Measurements from ENCODE around the gene NOX5. TPM values are rescaled to one million over a fixed set of nuclear protein-coding genes. Genes with fewer than 3 reads are reported as not detected.

Gene NOX5
- total RNA-seq, 1 donor from 2014 or later, result 0.20 TPM

- no peak for TF ChIP-seq CTCF (IDR thresholded peaks at IDR 0.05; ENCODE audit: unreplicated experiment)
- no peak overlapping the region for H3K4me3 Mint-ChIP-seq
- peaks cover 27% of the 10 kb centered on the region for H3K27me3 Mint-ChIP-seq (ENCODE audit: low read depth)
- no peaks in the 10 kb centered on the region for H3K9me3 Mint-ChIP-seq
- H3K36me3 Mint-ChIP-seq, result no peaks in the 10 kb centered on the region
- no peak overlapping the region for H3K27ac Mint-ChIP-seq
- no peak for DNase-seq (ENCODE audit: low spot score in 2 of 2, unreplicated experiment in 2 of 2)
- H3K4me1 Mint-ChIP-seq, result peaks cover 41% of the 10 kb centered on the region
Observed at GRCh38 chr15:68987676-68988075, 26.8 kb upstream of the NOX5 start.

- Mint-ChIP-seq H3K36me3 (no peaks in the 10 kb centered on the region), H3K27me3 (ENCODE audit: low read depth) (peaks cover 30% of the 10 kb centered on the region), H3K9me3 (no peaks in the 10 kb centered on the region), H3K4me3 (no peak overlapping the region), H3K4me1 (peaks cover 26% of the 10 kb centered on the region), H3K27ac (no peak overlapping the region)
- no peak for DNase-seq (ENCODE audit: low spot score in 2 of 2, unreplicated experiment in 2 of 2)
- TF ChIP-seq CTCF (IDR thresholded peaks at IDR 0.05; ENCODE audit: unreplicated experiment), result no peak
Observed at GRCh38 chr15:68989541-68990230, 24.8 kb upstream of the NOX5 start.

- Mint-ChIP-seq H3K27ac (no peak overlapping the region), H3K27me3 (ENCODE audit: low read depth) (peaks cover 35% of the 10 kb centered on the region), H3K9me3 (no peaks in the 10 kb centered on the region), H3K4me1 (peaks cover 25% of the 10 kb centered on the region), H3K4me3 (no peak overlapping the region), H3K36me3 (no peaks in the 10 kb centered on the region)
- no peak for TF ChIP-seq CTCF (IDR thresholded peaks at IDR 0.05; ENCODE audit: unreplicated experiment)
- DNase-seq (ENCODE audit: low spot score in 2 of 2, unreplicated experiment in 2 of 2), result no peak
Observed at GRCh38 chr15:68990231-68990991, 24.1 kb upstream of the NOX5 start.

- H3K36me3 Mint-ChIP-seq, result no peaks in the 10 kb centered on the region
- H3K27ac Mint-ChIP-seq, result peak overlapping the region; percentile 84
- DNase-seq (ENCODE audit: low spot score in 2 of 2, unreplicated experiment in 2 of 2), result no peak
- no peaks in the 10 kb centered on the region for H3K9me3 Mint-ChIP-seq
- TF ChIP-seq CTCF (IDR thresholded peaks at IDR 0.05; ENCODE audit: unreplicated experiment), result no peak
- no peak overlapping the region for H3K4me3 Mint-ChIP-seq
- H3K27me3 Mint-ChIP-seq (ENCODE audit: low read depth), result peaks cover 36% of the 10 kb centered on the region
- H3K4me1 Mint-ChIP-seq, result peaks cover 25% of the 10 kb centered on the region
Observed at GRCh38 chr15:68990992-68991500, 23.4 kb upstream of the NOX5 start.

- Mint-ChIP-seq H3K36me3 (no peaks in the 10 kb centered on the region), H3K4me3 (no peak overlapping the region), H3K27me3 (ENCODE audit: low read depth) (peaks cover 34% of the 10 kb centered on the region), H3K9me3 (no peaks in the 10 kb centered on the region), H3K4me1 (peaks cover 25% of the 10 kb centered on the region), H3K27ac (peak overlapping the region; percentile 84)
- TF ChIP-seq CTCF (IDR thresholded peaks at IDR 0.05; ENCODE audit: unreplicated experiment), result no peak
- DNase-seq (ENCODE audit: low spot score in 2 of 2, unreplicated experiment in 2 of 2), result peak in 1 of 2 experiments; percentile 54
Observed at GRCh38 chr15:68991723-68992122, 22.8 kb upstream of the NOX5 start.

All from mesothelial cell of epicardium (in vitro differentiated cells).